ENCODE results near the gene TPRKB. TPM values are rescaled to one million over a fixed set of nuclear protein-coding genes. Genes with fewer than 3 reads are reported as not detected.

The TPRKB gene
- total and polyA plus RNA-seq, 8 donors = 3.1 to 76.0 (median 31.4) TPM; not detected in 1

DNA sequence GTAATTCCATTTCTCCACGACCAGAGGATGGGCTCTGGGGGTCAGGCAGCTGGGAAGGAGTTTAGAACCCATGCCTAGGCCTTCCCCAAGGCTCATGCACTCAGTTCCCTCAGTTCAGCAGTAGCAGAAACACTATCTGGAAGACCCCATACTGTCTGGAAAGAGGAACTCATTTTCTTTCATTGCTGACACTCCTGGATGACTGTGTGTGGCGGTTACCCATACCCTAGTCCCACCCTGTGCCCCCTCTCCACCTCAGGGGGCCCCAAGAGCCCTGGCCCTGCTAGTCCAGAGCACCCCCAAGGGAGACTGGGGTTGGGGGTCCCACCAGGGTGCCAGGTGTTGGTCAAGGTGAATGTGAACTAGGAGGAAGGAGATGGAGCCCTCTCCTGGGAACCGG, 29.5 kb downstream of the TPRKB start:
- 64 to 71% (median 67%) methylated on average over 3 of the region's 3 CpGs for WGBS, 5 donors
- intact Hi-C loops (cut with DNase I; ENCODE audit: low total_unique reads) = no loop called here
- no peak for TF ChIP-seq EP300 (IDR thresholded peaks at IDR 0.05)
- TF ChIP-seq, protein P1, sequence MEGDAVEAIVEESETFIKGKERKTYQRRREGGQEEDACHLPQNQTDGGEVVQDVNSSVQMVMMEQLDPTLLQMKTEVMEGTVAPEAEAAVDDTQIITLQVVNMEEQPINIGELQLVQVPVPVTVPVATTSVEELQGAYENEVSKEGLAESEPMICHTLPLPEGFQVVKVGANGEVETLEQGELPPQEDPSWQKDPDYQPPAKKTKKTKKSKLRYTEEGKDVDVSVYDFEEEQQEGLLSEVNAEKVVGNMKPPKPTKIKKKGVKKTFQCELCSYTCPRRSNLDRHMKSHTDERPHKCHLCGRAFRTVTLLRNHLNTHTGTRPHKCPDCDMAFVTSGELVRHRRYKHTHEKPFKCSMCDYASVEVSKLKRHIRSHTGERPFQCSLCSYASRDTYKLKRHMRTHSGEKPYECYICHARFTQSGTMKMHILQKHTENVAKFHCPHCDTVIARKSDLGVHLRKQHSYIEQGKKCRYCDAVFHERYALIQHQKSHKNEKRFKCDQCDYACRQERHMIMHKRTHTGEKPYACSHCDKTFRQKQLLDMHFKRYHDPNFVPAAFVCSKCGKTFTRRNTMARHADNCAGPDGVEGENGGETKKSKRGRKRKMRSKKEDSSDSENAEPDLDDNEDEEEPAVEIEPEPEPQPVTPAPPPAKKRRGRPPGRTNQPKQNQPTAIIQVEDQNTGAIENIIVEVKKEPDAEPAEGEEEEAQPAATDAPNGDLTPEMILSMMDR (IDR thresholded peaks at IDR 0.05) = no peak
- Histone ChIP-seq H3K4me1 (peaks cover 0 to 4% (median 0%) of the 10 kb centered on the region in 4 donors), H3K27ac (no peak overlapping the region), H3K27me3 (no peaks in the 10 kb centered on the region), H3K9me3 (no peaks in the 10 kb centered on the region), H3K36me3 (no peaks in the 10 kb centered on the region), H3K4me3 (no peak overlapping the region)
- no peak for DNase-seq

DNA sequence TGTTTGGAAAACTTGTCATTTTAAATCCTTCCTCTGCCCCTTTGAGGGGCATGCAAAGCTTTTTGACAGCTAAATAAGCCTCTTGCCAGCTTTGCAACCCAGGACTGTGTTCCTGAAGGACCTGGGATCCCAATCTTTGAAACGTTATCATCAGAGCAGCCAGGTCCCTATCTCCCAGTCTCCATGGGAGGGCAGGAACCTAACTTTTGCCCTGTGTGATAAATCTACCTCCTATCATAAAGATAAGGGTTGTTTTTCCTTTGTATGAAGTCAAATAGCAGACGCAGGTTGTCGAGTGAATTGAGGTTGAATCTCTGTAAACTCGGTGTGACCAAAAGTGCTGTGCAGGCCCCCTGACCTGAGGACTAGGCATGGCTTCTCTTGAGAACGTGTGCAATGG, 30.1 kb downstream of the TPRKB start:
- Histone ChIP-seq H3K27me3 (no peaks in the 10 kb centered on the region), H3K9me3 (no peaks in the 10 kb centered on the region), H3K27ac (no peak overlapping the region), H3K4me3 (no peak overlapping the region), H3K4me1 (peaks cover 0 to 10% (median 3%) of the 10 kb centered on the region in 4 donors), H3K36me3 (no peaks in the 10 kb centered on the region)
- no peak for TF ChIP-seq POLR2A (IDR thresholded peaks at IDR 0.05)
- TF ChIP-seq, protein P1 (IDR thresholded peaks at IDR 0.05) = no peak
- no peak for TF ChIP-seq EP300 (IDR thresholded peaks at IDR 0.05)
- TF ChIP-seq POLR2AphosphoS5 (IDR thresholded peaks at IDR 0.05) = no peak
- intact Hi-C loops (cut with DNase I; ENCODE audit: low total_unique reads) = no loop called here
- WGBS, 5 donors = 27 to 55% (median 36%) methylated on average over 5 of the region's 5 CpGs
- no peak for DNase-seq

DNA sequence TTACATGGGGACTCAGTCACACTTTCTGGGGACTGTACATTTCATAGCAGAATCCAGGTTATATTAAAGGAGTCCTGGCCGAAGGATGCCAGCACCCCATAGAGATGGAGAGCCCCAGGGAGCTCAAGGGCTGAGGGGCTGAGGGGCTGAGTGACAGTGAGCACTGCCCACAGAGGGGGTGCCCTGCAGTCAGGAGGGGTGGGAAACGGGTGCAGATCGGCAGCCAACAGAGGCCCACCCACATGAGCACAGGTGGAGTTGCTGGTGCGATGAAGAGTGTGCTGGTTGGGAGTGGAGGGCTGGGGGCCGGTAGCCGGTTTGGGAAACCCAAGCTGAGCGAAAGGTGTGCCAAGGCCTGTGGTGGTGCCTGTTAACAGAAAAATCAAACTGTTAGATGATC, 32.1 kb downstream of the TPRKB start:
- WGBS, 5 donors = 84 to 96% (median 89%) methylated on average over 7 of the region's 7 CpGs
- intact Hi-C loops (cut with DNase I; ENCODE audit: low total_unique reads) = no loop called here
- Histone ChIP-seq H3K4me1 (peaks cover 10 to 30% (median 19%) of the 10 kb centered on the region in 4 donors), H3K4me3 (no peak overlapping the region), H3K27me3 (no peaks in the 10 kb centered on the region), H3K27ac (no peak overlapping the region), H3K9me3 (no peaks in the 10 kb centered on the region), H3K36me3 (no peaks in the 10 kb centered on the region)
- DNase-seq = no peak
- TF ChIP-seq POLR2A (IDR thresholded peaks at IDR 0.05) (no peak), EP300 (IDR thresholded peaks at IDR 0.05) (no peak), POLR2AphosphoS5 (IDR thresholded peaks at IDR 0.05) (no peak)
- TF ChIP-seq, protein P1 (IDR thresholded peaks at IDR 0.05) = no peak

DNA sequence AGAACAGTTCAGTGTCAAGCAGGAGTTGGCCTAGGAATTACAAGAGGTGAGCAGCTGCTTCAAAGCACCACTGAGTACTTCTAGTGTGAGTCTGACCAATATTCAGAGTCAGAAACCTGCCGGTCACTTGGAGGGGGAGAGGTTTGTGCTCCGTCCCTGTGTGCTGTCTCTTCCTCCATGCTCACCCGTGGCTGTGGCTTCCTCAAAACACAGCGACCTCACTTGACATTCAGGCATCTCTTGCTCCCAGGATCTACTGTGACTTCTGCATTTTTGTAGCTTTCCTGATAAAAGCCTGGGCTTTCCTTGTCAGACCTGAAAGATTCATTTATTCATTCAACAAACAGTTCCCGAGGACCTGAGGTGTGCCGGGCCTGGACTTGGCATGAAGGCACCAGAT, 32.9 kb downstream of the TPRKB start:
- Histone ChIP-seq H3K36me3 (no peaks in the 10 kb centered on the region), H3K9me3 (no peaks in the 10 kb centered on the region)

More for the DNA sequence above, 32.9 kb downstream of the TPRKB start:
- DNase-seq = no peak
- Histone ChIP-seq H3K27ac (no peak overlapping the region), H3K27me3 (no peaks in the 10 kb centered on the region), H3K4me1 (peaks cover 15 to 37% (median 21%) of the 10 kb centered on the region in 4 donors), H3K4me3 (no peak overlapping the region)
- intact Hi-C loops (cut with DNase I; ENCODE audit: low total_unique reads) = no loop called here
- TF ChIP-seq EP300 (IDR thresholded peaks at IDR 0.05) (no peak), POLR2AphosphoS5 (IDR thresholded peaks at IDR 0.05) (no peak), POLR2A (IDR thresholded peaks at IDR 0.05) (no peak)
- TF ChIP-seq, protein P1 (IDR thresholded peaks at IDR 0.05) = no peak
- 61 to 87% (median 72%) methylated on average over 3 to 6 of the region's 6 CpGs for WGBS, 5 donors

Data from stomach (tissue), 9 donors.